HCEC 1CT (cell line): ENCODE measurements around the gene FOXP2.
"Not testable (repeated sequence)": the region's sequence is repeated elsewhere in the genome, so short reads cannot be mapped to it uniquely, and the experiment has no call there.

Source experiments
- DNase-seq: peaks from one replicate; pipeline ENCODE4 v3.0.0-alpha.2; 2017

The FOXP2 gene

GRCh38 chr7:114504586-114504985 is 90.0 kb downstream of the FOXP2 start:
- peak; percentile 41 for DNase-seq

- DNase-seq, result no peak
Observed at GRCh38 chr7:114507381-114507780, 92.8 kb downstream of the FOXP2 start.

DNA sequence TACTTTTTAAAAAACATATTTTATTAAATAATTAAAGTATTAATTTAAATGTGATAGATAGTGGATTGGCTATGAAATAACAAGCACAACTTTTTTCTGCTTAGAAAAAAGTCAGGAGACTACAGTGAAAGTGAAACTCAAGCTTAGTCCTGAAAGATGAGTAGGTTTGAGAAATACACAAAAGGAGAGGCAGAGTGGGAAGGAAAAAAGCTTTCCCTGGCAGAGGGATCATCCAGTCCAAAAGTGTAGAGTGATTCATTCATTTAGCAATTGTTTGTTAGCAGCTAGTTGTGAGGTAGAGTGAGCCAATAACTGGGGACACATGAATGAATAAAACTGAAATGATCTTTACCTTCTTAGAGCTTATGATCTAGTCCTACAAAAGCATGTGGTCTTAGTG is 93.5 kb downstream of the FOXP2 start:
- peak; percentile 53 for DNase-seq

- DNase-seq, result not testable (repeated sequence)
Observed at GRCh38 chr7:114510824-114511223, 96.2 kb downstream of the FOXP2 start.

DNA sequence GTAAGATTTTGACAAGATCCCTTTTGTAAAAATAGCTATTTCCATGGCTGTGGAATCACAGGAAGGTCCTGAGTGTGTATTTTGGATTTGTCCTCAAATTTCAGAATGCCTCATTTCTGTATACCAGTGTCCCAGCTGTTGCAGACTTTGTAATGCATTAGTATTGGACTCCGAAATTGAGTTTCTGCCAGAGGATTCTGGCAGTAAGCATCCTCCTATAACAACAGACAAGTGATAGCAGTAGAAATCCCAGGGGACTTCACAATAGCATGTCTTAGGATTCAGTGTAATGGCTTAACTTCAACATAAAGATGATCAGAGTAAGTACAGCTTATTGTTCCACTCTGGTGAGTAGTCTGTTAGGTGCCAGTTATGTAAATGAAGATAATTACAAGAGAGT is 104.6 kb downstream of the FOXP2 start:
- DNase-seq, result no peak

- no peak for DNase-seq
Observed at GRCh38 chr7:114522081-114522480, 107.5 kb downstream of the FOXP2 start.

GRCh38 chr7:114527589-114527988 is 113.0 kb downstream of the FOXP2 start:
- no peak for DNase-seq

- peak; percentile 70 for DNase-seq
Observed at GRCh38 chr7:114530057-114530611, 115.5 kb downstream of the FOXP2 start.

DNA sequence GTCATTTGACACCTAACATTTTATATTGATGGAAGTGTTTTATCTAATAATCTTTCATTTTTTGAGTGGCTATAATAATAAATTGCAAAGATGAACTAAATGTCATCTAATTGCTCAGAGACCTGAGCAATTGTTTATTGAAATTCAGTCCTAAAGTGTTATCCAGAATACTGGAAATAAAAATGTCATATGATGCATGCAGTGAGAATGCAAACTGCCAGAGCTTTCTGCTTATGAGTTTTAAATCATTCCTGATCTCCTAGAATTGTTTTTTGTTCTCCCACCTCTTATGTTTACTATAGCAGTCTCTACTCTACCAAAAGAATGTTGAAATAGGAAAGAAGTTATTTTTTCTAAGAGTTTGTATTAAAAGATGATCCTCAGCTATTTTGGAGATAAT is 116.7 kb downstream of the FOXP2 start:
- peak; percentile 22 for DNase-seq

DNA sequence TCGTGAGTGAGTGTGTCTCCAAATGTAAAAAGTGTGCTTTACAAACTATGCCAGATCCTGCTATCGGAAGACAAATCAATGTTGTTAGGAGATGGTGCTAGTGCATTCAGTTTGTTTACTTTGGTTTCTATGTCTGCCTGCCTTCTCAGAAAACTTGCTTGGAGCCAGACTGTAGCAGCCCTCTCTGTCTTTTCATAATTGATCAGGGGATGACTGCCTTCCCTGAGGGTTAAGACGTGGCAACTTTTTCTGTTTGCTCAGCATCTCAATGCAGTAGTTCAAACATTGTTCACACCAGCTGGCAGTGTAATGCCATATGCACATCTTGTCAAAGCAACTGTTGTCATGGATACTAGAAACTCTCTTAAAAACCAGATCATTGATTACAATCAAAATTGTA is 118.5 kb downstream of the FOXP2 start:
- DNase-seq, result no peak

DNA sequence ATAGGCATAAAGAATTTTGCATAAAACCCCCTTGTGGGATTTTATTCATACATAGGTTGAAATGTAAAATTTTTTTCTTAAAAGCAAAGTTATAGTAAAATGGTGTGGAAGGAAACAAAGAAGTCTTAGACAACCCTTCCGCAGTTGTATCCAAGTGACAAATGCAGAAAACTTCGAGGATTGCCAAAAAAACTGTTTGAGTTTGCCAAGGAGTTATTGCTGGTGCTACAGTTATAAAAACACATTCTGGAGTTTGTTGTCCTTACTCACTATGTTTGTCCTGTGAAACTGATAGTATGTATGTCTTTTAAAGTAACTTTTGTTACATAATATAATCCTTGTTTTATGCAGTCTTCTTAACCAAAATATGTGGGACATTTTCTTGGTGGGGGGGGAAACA is 120.3 kb downstream of the FOXP2 start:
- no peak for DNase-seq

- DNase-seq, result peak; percentile 35
Observed at GRCh38 chr7:114539575-114539974, 125.0 kb downstream of the FOXP2 start.

DNA sequence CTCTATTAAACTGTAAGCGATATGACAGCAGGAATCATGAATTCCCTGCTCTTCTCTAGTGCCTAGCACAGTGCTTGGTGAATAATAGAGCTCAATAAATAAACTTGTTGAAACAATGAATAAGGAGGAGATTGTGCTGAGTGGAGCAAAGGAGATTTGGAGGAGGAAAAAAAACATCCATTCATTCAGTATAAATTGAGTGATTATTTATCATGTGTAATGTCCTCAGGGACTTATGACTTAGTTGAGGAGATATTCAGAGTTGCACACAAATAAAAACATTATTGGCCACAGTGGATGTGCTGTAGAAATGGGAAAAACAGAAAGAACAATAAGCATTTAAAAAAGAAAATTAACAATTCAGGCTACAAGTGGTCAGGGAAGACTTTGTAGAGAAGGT is 125.7 kb downstream of the FOXP2 start:
- DNase-seq, result no peak

DNA sequence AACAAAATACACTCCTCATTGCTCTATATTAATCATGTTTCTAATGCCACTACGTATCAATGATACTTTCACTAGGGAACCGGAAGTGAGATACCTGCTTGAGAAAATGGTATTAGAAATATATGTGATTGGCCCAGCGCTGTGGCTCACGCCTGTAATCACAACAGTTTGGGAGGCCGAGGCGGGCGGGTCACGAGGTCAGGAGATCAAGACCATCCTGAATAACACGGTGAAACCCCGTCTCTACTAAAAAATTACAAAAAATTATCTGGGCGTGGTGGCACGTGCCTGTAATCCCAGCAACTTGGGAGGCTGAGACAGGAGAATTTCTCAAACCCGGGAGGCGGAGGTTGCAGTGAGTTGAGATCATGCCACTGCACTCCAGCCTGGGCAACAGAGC is 132.7 kb downstream of the FOXP2 start:
- DNase-seq, result not testable (repeated sequence)

DNA sequence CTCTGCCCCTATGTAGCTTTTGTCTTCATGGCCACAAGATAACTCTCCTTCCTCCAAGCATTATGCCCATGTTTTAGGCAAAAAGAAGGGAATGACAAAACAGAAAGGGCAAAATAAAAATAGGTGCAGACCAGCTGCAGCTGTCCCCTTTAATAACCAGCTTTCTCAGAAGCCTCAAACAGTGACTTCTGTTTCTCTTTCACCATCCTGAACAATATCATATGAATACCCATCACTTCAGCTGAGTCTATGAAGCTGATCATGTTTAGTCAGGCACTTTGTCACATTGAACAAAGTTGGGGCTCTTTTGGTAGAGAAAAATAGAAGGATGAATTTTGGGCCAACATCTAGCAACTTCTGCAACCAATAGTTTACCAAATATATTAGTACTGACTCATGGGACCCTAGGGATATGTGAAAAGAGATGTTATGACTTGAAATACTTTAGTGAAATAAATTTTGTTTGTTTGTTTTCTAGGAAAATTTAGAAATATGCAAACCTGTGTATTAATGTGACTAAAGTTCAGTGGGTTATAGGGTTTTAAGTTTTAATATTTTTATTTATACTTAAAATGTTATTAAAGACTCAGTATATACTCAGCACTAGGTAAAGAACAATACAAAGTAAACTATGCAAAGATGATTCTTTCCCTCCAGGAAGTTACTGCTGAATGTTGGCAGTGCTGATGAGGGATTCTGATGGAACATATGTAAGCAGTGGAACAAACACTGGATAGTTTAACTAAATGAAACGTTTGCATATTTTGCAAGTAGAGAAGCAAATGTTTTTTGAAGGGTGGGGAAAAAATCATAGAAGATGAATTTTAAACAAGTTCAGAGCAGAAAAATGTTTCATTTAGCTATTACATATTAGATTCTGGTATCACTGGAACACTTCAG is 133.7 kb downstream of the FOXP2 start:
- no peak for DNase-seq

DNA sequence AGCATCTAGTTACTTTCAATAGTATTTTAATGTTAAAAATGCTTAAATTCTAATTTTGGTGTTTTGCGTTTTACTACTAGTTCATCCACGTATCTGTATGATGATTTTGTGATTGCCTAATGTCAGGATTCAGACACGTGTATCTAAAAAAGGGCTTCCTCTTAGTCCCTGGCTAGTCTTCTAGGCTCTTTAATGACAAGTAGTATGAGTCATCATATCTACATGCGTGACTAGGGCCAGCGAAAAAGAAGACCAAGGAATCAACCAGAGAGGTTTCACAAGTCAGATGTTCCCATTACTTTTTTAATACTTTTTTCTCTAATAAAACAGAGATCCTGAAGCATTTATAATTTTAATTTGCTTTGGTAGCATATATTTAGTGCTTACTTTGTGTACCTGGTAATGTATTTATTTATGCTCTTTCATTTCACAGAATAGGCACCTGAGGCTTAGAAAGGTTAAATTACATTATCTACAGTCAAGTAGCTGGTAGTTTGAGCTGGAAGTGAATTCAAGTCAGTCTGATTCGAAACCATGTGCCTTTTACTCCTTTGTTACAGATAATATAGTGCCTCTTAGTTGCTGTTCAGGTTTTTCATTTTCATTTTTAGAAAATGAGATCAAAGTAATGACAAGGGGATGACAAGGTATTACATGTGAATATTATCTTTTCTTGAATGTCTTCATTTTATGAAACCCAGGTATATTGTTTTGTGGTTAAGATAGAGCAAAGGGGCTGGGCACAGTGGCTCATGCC is 140.3 kb downstream of the FOXP2 start:
- DNase-seq, result peak; percentile 80

GRCh38 chr7:114567416-114567815 is 152.8 kb downstream of the FOXP2 start:
- DNase-seq, result no peak

GRCh38 chr7:114569220-114569619 is 154.6 kb downstream of the FOXP2 start:
- DNase-seq, result no peak

GRCh38 chr7:114574384-114574783 is 159.8 kb downstream of the FOXP2 start:
- DNase-seq, result peak; percentile 34

DNA sequence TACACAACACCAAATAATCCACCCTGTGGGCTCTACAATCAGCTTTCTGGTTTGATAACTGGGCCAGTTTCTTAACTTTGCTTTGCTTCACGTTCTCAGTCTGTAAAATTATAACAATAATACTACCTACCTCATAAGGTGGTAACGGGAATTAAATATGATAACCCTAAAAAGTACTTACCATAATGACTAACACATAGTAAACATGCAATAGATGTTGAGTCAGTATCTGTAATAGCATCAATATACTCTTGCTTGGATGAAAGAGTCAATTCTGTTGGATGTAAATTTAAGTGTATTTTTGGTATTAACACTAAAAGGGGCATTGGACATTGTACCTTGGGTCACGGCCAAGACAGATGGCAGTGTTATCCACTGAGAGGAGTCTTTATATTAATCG is 160.5 kb downstream of the FOXP2 start:
- no peak for DNase-seq

GRCh38 chr7:114580963-114581362 is 166.3 kb downstream of the FOXP2 start:
- DNase-seq, result not testable (repeated sequence)

GRCh38 chr7:114588506-114588905 is 173.9 kb downstream of the FOXP2 start:
- no peak for DNase-seq

GRCh38 chr7:114589436-114589835 is 174.8 kb downstream of the FOXP2 start:
- DNase-seq, result no peak

DNA sequence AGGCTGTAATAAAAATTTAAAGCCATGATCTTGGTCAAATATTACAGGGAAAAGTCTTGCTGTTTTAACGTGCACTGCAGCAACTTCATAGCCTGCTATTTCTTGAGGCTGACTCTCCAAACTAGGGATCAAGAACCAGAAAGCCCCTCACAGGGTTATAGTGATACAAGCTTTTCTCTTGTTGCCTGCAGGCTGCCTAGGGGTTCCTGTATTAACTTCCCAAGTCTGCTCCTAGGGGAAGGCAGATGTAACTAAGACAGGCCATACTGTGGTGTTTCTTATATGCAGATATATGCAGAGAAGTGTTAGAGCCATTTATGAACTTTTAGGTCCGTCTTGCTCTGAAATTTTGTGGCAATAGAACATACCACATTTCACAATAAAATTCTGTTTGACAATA is 175.7 kb downstream of the FOXP2 start:
- no peak for DNase-seq
